ENCODE data around the gene ANK2. TPM values are rescaled to one million over a fixed set of nuclear protein-coding genes. Genes with fewer than 3 reads are reported as not detected.

Gene ANK2
- total RNA-seq, 2 donors from 2014 or later = 3.5 to 26.0 TPM

GRCh38 chr4:113290666-113291065 lies 241.2 kb downstream of the ANK2 start:
- no peaks in the 10 kb centered on the region for H3K36me3 ChIP-seq

DNA sequence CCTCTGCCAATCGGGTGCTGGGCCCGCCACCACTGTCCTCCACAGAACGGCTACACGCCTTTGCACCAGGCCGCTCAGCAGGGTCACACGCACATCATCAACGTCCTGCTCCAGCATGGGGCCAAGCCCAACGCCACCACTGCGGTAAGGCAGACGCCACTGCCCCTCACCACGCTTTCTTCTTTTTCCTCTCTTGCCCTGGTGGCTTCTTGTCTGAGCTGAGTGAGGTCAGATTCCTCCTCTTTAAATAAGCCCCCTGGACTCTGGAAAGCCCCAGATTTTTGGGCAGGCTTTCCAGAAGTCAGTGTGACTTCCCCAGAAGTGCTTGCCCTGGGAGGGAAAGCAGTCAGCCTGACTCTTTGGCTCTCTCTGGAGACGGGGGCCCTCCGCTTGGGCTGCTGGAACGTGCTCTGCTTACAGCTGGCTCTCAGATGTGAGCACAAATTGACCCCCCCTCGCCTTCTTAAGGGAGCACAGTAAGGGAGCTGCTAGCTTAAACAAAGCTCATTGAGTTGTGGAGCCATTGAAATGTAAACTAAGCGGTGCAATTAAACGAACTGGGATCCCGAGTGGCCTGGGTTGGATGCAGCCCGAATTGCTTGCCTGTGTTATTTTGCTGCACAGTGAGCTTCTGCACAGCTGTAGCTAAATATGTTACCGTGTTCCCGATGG lies 243.1 kb downstream of the ANK2 start:
- H3K27me3 ChIP-seq (replicated peaks; ENCODE audit: insufficient read depth) = no peaks in the 10 kb centered on the region
- intact Hi-C loops (cut with DNase I) = loop anchor here (5.0 to 10.0 kb wide), 3 partner anchors 172 to 470 kb away; partner anchors contain the start of gene CAMK2D
- no peaks in the 10 kb centered on the region for H3K9me3 ChIP-seq
- no peak overlapping the region for H3K4me3 ChIP-seq
- TF ChIP-seq POLR2AphosphoS5 (IDR thresholded peaks at IDR 0.05) (no peak), POLR2A (IDR thresholded peaks at IDR 0.05) (no peak)
- TF ChIP-seq, protein P1, sequence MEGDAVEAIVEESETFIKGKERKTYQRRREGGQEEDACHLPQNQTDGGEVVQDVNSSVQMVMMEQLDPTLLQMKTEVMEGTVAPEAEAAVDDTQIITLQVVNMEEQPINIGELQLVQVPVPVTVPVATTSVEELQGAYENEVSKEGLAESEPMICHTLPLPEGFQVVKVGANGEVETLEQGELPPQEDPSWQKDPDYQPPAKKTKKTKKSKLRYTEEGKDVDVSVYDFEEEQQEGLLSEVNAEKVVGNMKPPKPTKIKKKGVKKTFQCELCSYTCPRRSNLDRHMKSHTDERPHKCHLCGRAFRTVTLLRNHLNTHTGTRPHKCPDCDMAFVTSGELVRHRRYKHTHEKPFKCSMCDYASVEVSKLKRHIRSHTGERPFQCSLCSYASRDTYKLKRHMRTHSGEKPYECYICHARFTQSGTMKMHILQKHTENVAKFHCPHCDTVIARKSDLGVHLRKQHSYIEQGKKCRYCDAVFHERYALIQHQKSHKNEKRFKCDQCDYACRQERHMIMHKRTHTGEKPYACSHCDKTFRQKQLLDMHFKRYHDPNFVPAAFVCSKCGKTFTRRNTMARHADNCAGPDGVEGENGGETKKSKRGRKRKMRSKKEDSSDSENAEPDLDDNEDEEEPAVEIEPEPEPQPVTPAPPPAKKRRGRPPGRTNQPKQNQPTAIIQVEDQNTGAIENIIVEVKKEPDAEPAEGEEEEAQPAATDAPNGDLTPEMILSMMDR (IDR thresholded peaks at IDR 0.05) = no peak
- 43% methylated on average over 21 of the region's 21 CpGs for WGBS
- no peak for DNase-seq (ENCODE audit: low spot score)
- H3K27ac ChIP-seq = peak overlapping the region; percentile 8 to 62
- no peaks in the 10 kb centered on the region for H3K4me1 ChIP-seq (replicated peaks)
- no peaks in the 10 kb centered on the region for H3K36me3 ChIP-seq

More at GRCh38 chr4:113290666-113291065, 241.2 kb downstream of the ANK2 start:
- Histone ChIP-seq H3K27ac (no peak overlapping the region), H3K27me3 (replicated peaks; ENCODE audit: insufficient read depth) (no peaks in the 10 kb centered on the region), H3K9me3 (no peaks in the 10 kb centered on the region), H3K4me1 (replicated peaks) (no peaks in the 10 kb centered on the region), H3K4me3 (no peak overlapping the region)
- TF ChIP-seq POLR2A (IDR thresholded peaks at IDR 0.05) (no peak), POLR2AphosphoS5 (IDR thresholded peaks at IDR 0.05) (no peak)
- TF ChIP-seq, protein P1 (IDR thresholded peaks at IDR 0.05) = no peak
- 62% methylated on average over 2 of the region's 2 CpGs for WGBS
- intact Hi-C loops (cut with DNase I) = loop anchor here (5.0 to 10.0 kb wide), 3 partner anchors 174 to 472 kb away; partner anchors contain the start of gene CAMK2D
- no peak for DNase-seq (ENCODE audit: low spot score)

- peak overlapping the region; percentile 28 to 43 for H3K27ac ChIP-seq
- no peaks in the 10 kb centered on the region for H3K4me1 ChIP-seq (replicated peaks)
- no peaks in the 10 kb centered on the region for H3K36me3 ChIP-seq
- H3K27me3 ChIP-seq (replicated peaks; ENCODE audit: insufficient read depth) = no peaks in the 10 kb centered on the region
- H3K4me3 ChIP-seq = no peak overlapping the region
- no peaks in the 10 kb centered on the region for H3K9me3 ChIP-seq
- TF ChIP-seq, protein P1 (IDR thresholded peaks at IDR 0.05) = no peak
- TF ChIP-seq POLR2AphosphoS5 (IDR thresholded peaks at IDR 0.05) = no peak
- TF ChIP-seq POLR2A (IDR thresholded peaks at IDR 0.05) = no peak
- DNase-seq (ENCODE audit: low spot score) = no peak
- intact Hi-C loops (cut with DNase I) = loop anchor here (5.0 to 10.0 kb wide), 3 partner anchors 172 to 469 kb away; partner anchors contain the start of gene CAMK2D
- WGBS = 35% methylated on average over 9 of the region's 9 CpGs
Measured at GRCh38 chr4:113293043-113293560, 243.6 kb downstream of the ANK2 start.

DNA sequence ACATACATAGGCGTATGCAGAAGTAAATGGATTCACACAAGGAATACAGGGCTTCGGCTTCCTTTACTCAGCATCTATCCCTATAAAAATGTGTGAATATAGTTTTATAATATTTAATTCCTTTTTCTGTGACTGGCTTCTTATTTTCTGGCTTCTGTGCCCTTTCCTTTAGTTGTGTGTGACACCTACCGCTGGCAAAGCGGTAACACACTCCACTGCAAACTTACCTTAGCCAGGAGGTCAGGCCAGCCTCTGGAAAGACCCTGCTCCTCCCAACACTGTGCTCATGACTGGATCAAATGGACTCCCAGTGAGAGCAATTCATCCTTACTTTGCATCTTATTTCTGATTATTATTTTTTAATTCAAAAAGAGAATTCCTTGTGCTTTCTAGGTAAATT lies 244.2 kb downstream of the ANK2 start:
- no peaks in the 10 kb centered on the region for H3K9me3 ChIP-seq
- TF ChIP-seq POLR2A (IDR thresholded peaks at IDR 0.05) (no peak), POLR2AphosphoS5 (IDR thresholded peaks at IDR 0.05) (no peak)
- TF ChIP-seq, protein P1 (IDR thresholded peaks at IDR 0.05) = no peak

More for the DNA sequence above, 244.2 kb downstream of the ANK2 start:
- Histone ChIP-seq H3K36me3 (no peaks in the 10 kb centered on the region), H3K27ac (peak overlapping the region; percentile 28 to 43), H3K4me3 (no peak overlapping the region), H3K4me1 (replicated peaks) (no peaks in the 10 kb centered on the region), H3K27me3 (replicated peaks; ENCODE audit: insufficient read depth) (no peaks in the 10 kb centered on the region)
- 64% methylated on average over 4 of the region's 4 CpGs for WGBS
- DNase-seq (ENCODE audit: low spot score) = no peak
- intact Hi-C loops (cut with DNase I) = loop anchor here (5.0 to 10.0 kb wide), 3 partner anchors 171 to 469 kb away; partner anchors contain the start of gene CAMK2D
